Ovary (tissue), 9 donors: ENCODE data around the gene CD70. TPM values are rescaled to one million over a fixed set of nuclear protein-coding genes. Genes with fewer than 3 reads are reported as not detected.

Source experiments
- DNase-seq, 5 donors: peaks; one replicate each; pipeline ENCODE4 v3.0.0-alpha.2; 2019 to 2020
- H3K27ac ChIP-seq, 2 donors: fragments of 200-600 bp; one replicate each; pipeline versions ENCODE4 v1.5.1 to v1.8.0; 2019 to 2022
- H3K27me3 ChIP-seq: fragments of 200-600 bp; one replicate; pipeline ENCODE4 v1.8.0; 2022
- H3K36me3 ChIP-seq: fragments of 200-600 bp; sonication (generic); one replicate; pipeline ENCODE4 v1.5.1; 2019
- H3K4me1 ChIP-seq: one replicate; pipeline ENCODE4 v1.8.1; 2013; ENCODE audit warnings: mild to moderate bottlenecking, moderate library complexity; ENCODE audit not compliant: insufficient read depth
- H3K4me3 ChIP-seq: fragments of 200-600 bp; sonication (generic); one replicate; pipeline ENCODE4 v1.5.1; 2017
- H3K9me3 ChIP-seq, 2 donors: fragments of 200-600 bp in 1 of 2; sonication (generic) in 1 of 2; one replicate each; pipeline versions ENCODE4 v1.5.1 to v1.8.1; 2013 to 2019; ENCODE audit warnings: mild to moderate bottlenecking in 1 of 2, moderate library complexity in 1 of 2
- CTCF ChIP-seq, 3 donors: fragments of 450-650 bp in 2 of 3; fragments of 200-600 bp in 1 of 3; IDR thresholded peaks; one replicate each; pipeline versions ENCODE4 v1.5.1 to v1.8.0; 2016 to 2022; ENCODE audit warnings: antibody characterized with exemption in 3 of 3, mild to moderate bottlenecking in 1 of 3
- EP300 ChIP-seq: sonication (generic); formaldehyde crosslinking; IDR thresholded peaks from one replicate; pipeline ENCODE4 v1.6.1; 2017; ENCODE audit warnings: antibody characterized with exemption
- POLR2A ChIP-seq: fragments of 450-650 bp; IDR thresholded peaks from one replicate; pipeline ENCODE4 v1.6.1; 2017; ENCODE audit warnings: antibody characterized with exemption, mild to moderate bottlenecking, moderate library complexity
- WGBS, 3 donors: extraction: QIAGEN DNeasy Blood & Tissue Kit in 1 of 3; methylation state at CpG; one replicate each; pipeline versions ENCODE4 v1.1.5 to v1.1.7; 2013 to 2017; 5-methylcytosine and 5-hydroxymethylcytosine counted together
- intact Hi-C, 4 donors: fragments of 100-400 bp; cut with DNase I; formaldehyde crosslinking; loops; one replicate each; pipeline versions ENCODE4 v1.11.0 to v1.15.1; 2022 to 2023
- polyA plus RNA-seq, 2 donors: library from polyadenylated mRNA; stranded (reverse); fragments of 200-250 nt in 1 of 2; fragments of 350-450 nt in 1 of 2; fragmentation: Illumina TruSeq in 1 of 2; extraction: RNeasy Lipid Tissue Mini Kit (QIAGEN cat#74804) in 1 of 2; gene quantifications; one replicate each; pipeline ENCODE4 v1.2.3, GENCODE V29; 2013 to 2014
- total RNA-seq, 7 donors: library from RNA; depleted of rRNA in 2 of 7; stranded (reverse); fragments of >200 nt in 2 of 7; fragmentation: NEBNext Ultra II Directional in 3 of 7; extraction: Animal tissue kit (Norgen Biotek cat#: 25700) in 3 of 7; gene quantifications; one replicate each; pipeline versions ENCODE4 v1.1.0 to v1.2.4, GENCODE V29; 2016 to 2023
- donor health status: DM: no; HTN: no; CAD: no; lungs with moderate emphysema.
- donor health status: DM: no; HTN: no; CAD: no.
- donor health status: Bipolar disorder and iron deficiency.
- donor health status: DM: yes; HTN: yes; CAD: no.
- donor health status: DM: no; HTN: no; CAD: no.
- donor health status: DM: yes; HTN: yes; CAD: no.

Gene CD70
- total and polyA plus RNA-seq, 9 donors, result 0.31 TPM; not detected in 8

GRCh38 chr19:6577476-6578125, 13.3 kb downstream of the CD70 start:
- Histone ChIP-seq H3K4me1 (no peaks in the 10 kb centered on the region), H3K9me3 (peaks cover 0 to 3% of the 10 kb centered on the region in 2 donors), H3K36me3 (no peaks in the 10 kb centered on the region), H3K4me3 (no peak overlapping the region), H3K27me3 (no peaks in the 10 kb centered on the region), H3K27ac (no peak overlapping the region)
- TF ChIP-seq CTCF (IDR thresholded peaks at IDR 0.05), result no peak
- no peak for TF ChIP-seq EP300
- TF ChIP-seq POLR2A, result no peak
- 80 to 86% (median 82%) methylated on average over 5 of the region's 5 CpGs for WGBS, 3 donors
- DNase-seq, result no peak
- intact Hi-C loops, result no loop called here

- Histone ChIP-seq H3K9me3 (peaks cover 0 to 3% of the 10 kb centered on the region in 2 donors), H3K27ac (no peak overlapping the region), H3K27me3 (no peaks in the 10 kb centered on the region), H3K36me3 (no peaks in the 10 kb centered on the region), H3K4me3 (no peak overlapping the region), H3K4me1 (no peaks in the 10 kb centered on the region)
- intact Hi-C loops, result no loop called here
- TF ChIP-seq EP300 (no peak), POLR2A (no peak), CTCF (IDR thresholded peaks at IDR 0.05) (no peak)
- no peak for DNase-seq
- WGBS, 3 donors, result 72 to 79% (median 77%) methylated on average over 5 of the region's 5 CpGs
Measured at GRCh38 chr19:6576869-6577475, 14.0 kb downstream of the CD70 start.

- peaks cover 0 to 3% of the 10 kb centered on the region in 2 donors for H3K9me3 ChIP-seq
- TF ChIP-seq EP300, result no peak
- TF ChIP-seq POLR2A, result no peak
- TF ChIP-seq CTCF (IDR thresholded peaks at IDR 0.05), result no peak
- WGBS, 3 donors, result 54 to 77% (median 73%) methylated on average over 1 of the region's 1 CpG
Measured at GRCh38 chr19:6573350-6573749, 17.6 kb downstream of the CD70 start.

GRCh38 chr19:6572217-6572616, 18.7 kb downstream of the CD70 start:
- DNase-seq, result no peak

More at GRCh38 chr19:6573350-6573749, 17.6 kb downstream of the CD70 start:
- no peak for DNase-seq
- Histone ChIP-seq H3K27ac (no peak overlapping the region), H3K4me3 (no peak overlapping the region), H3K36me3 (no peaks in the 10 kb centered on the region), H3K4me1 (no peaks in the 10 kb centered on the region), H3K27me3 (no peaks in the 10 kb centered on the region)
- intact Hi-C loops, result no loop called here

More at GRCh38 chr19:6572217-6572616, 18.7 kb downstream of the CD70 start:
- Histone ChIP-seq H3K4me3 (no peak overlapping the region), H3K27me3 (no peaks in the 10 kb centered on the region), H3K27ac (no peak overlapping the region), H3K9me3 (peaks cover 0 to 3% of the 10 kb centered on the region in 2 donors), H3K4me1 (no peaks in the 10 kb centered on the region), H3K36me3 (no peaks in the 10 kb centered on the region)
- TF ChIP-seq CTCF (IDR thresholded peaks at IDR 0.05) (no peak), POLR2A (no peak), EP300 (no peak)
- intact Hi-C loops, result no loop called here
- WGBS, 3 donors, result 60 to 74% (median 74%) methylated on average over 4 of the region's 4 CpGs
